Measurements from ENCODE around the gene SORCS2.

DNA sequence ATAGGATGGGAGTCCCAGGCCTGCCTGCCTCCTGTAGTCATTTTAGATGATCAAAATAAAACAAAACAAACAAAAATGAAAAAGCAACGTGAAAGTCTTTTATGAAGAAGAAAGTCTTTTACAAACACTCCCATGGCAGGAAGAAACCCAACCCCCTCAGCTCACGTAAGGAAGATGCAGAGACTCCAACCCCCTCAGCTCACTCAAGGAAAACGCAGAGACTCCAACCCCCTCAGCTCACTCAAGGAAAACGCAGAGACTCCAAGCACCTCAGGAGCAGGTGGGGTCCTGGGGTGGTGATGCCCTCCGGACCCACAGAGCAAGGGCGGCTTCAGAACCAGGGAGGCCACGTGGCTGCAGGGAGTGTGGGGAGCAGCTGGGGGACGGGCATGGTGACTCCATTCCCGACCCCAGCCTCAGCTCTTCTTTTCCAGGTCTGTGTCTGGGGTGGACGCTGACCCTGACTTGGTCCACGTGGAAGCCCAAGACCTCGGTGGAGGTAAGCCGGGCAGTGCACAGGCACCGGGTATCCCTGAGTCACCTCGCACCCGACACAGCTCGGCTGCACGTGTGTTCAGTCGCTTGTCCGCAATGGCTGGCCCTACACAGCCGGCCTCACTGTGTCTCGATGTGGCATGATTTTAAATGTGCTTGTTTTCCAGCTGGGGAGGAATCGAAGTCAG, 468.9 kb downstream of the SORCS2 start:
- TF ChIP-seq, protein P1, sequence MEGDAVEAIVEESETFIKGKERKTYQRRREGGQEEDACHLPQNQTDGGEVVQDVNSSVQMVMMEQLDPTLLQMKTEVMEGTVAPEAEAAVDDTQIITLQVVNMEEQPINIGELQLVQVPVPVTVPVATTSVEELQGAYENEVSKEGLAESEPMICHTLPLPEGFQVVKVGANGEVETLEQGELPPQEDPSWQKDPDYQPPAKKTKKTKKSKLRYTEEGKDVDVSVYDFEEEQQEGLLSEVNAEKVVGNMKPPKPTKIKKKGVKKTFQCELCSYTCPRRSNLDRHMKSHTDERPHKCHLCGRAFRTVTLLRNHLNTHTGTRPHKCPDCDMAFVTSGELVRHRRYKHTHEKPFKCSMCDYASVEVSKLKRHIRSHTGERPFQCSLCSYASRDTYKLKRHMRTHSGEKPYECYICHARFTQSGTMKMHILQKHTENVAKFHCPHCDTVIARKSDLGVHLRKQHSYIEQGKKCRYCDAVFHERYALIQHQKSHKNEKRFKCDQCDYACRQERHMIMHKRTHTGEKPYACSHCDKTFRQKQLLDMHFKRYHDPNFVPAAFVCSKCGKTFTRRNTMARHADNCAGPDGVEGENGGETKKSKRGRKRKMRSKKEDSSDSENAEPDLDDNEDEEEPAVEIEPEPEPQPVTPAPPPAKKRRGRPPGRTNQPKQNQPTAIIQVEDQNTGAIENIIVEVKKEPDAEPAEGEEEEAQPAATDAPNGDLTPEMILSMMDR (IDR thresholded peaks at IDR 0.05; ENCODE audit: insufficient read depth, low read depth, low read length): no peak
- TF ChIP-seq EZH2 (IDR thresholded peaks at IDR 0.05; ENCODE audit: insufficient read depth, low read length): no peak

Measured in astrocyte (in vitro differentiated cells and primary cell).